Caco-2 (cell line): ENCODE results near the gene CCDC28A. TPM values are rescaled to one million over a fixed set of nuclear protein-coding genes. Genes with fewer than 3 reads are reported as not detected.
A peak's percentile ranks its signal among the peaks of the same experiment; 100 is the strongest.

ENCODE experiments used
- BruUV-seq: library from RNA; stranded (reverse); fragments of 400-500 nt; replicated peaks from 2 replicates; lab custom pipeline; 2021; lab: Mats Ljungman, UMichigan
- CTCF ChIA-PET: fragments of 300-600 bp; sonication (Branson Sonifier 250); formaldehyde crosslinking; loops from one replicate; lab custom pipeline; 2022; ENCODE audit warnings: antibody characterized with exemption; lab: Charles Lee
- POLR2A ChIA-PET: fragments of 300-600 bp; sonication (Branson Sonifier 250); formaldehyde crosslinking; loops from one replicate; lab custom pipeline; 2022; ENCODE audit warnings: antibody characterized with exemption; lab: Charles Lee
- DNase-seq, 2 experiments: peaks; one replicate each; pipeline versions ENCODE4 v3.0.0 to v3.0.0-alpha.2; 2020 to 2022
- H3K27me3 ChIP-seq: replicated peaks from 2 replicates; pipeline ENCODE4 v1.6.0; 2011; ENCODE audit warnings: low read length; ENCODE audit not compliant: control insufficient read depth, insufficient read depth
- H3K36me3 ChIP-seq: 2 replicates; pipeline ENCODE4 v1.5.1; 2011; ENCODE audit warnings: low read length; ENCODE audit not compliant: control insufficient read depth, insufficient read depth
- H3K4me1 ChIP-seq: fragments of 250-450 bp; sonication (Bioruptor Pico); 2 replicates; pipeline ENCODE4 v1.5.1; 2020; ENCODE audit warnings: mild to moderate bottlenecking
- H3K4me3 ChIP-seq: 2 replicates; pipeline ENCODE4 v1.5.1; 2011; ENCODE audit warnings: low read depth, mild to moderate bottlenecking, control low read depth, low read length
- H3K9me3 ChIP-seq: fragments of 250-450 bp; sonication (Bioruptor Pico); 2 replicates; pipeline ENCODE4 v1.5.1; 2020; ENCODE audit warnings: mild to moderate bottlenecking, moderate library complexity
- H3K27ac Mint-ChIP-seq: one replicate; pipeline ENCODE4 v1.8.0; 2022; ENCODE audit warnings: mixed read lengths; ENCODE audit not compliant: unreplicated experiment
- H3K27me3 Mint-ChIP-seq: one replicate; pipeline ENCODE4 v1.8.0; 2022; ENCODE audit warnings: mixed read lengths; ENCODE audit not compliant: insufficient read depth, unreplicated experiment
- H3K36me3 Mint-ChIP-seq: one replicate; pipeline ENCODE4 v1.8.0; 2022; ENCODE audit warnings: mild to moderate bottlenecking, mixed read lengths; ENCODE audit not compliant: insufficient read depth, unreplicated experiment
- H3K4me1 Mint-ChIP-seq: one replicate; pipeline ENCODE4 v1.8.0; 2022; ENCODE audit warnings: low read depth, mixed read lengths; ENCODE audit not compliant: unreplicated experiment
- H3K4me3 Mint-ChIP-seq: one replicate; pipeline ENCODE4 v1.8.0; 2022; ENCODE audit warnings: mild to moderate bottlenecking, moderate library complexity, mixed read lengths; ENCODE audit not compliant: unreplicated experiment
- H3K9me3 Mint-ChIP-seq: one replicate; pipeline ENCODE4 v1.8.0; 2022; ENCODE audit warnings: mixed read lengths; ENCODE audit not compliant: unreplicated experiment
- CTCF ChIP-seq, 2 experiments: fragments of 200-600 bp in 1 of 2; IDR thresholded peaks; 1 replicate in 1 of 2; 2 replicates in 1 of 2; pipeline versions ENCODE4 v1.5.1 to v1.8.0; 2011 to 2022; ENCODE audit warnings: antibody characterized with exemption in 1 of 2, control low read depth in 1 of 2, inconsistent platforms in 1 of 2, low read depth in 1 of 2, low read length in 1 of 2, mild to moderate bottlenecking in 1 of 2, moderate library complexity in 1 of 2; ENCODE audit not compliant: insufficient read depth in 1 of 2, severe bottlenecking in 1 of 2, unreplicated experiment in 1 of 2
- intact Hi-C: fragments of 100-400 bp; cut with micrococcal nuclease; formaldehyde crosslinking; loops from one replicate; pipeline ENCODE4 v1.10.0; 2022; ENCODE audit not compliant: unreplicated experiment
- total RNA-seq: library from RNA; stranded (reverse); gene quantifications from 2 replicates; pipeline ENCODE4 v1.2.3, GENCODE V29; 2022

CCDC28A gene
- total RNA-seq, 1 experiment from 2014 or later: 10.8 TPM

GRCh38 chr6:138815221-138815620, 41.7 kb downstream of the CCDC28A start:
- peaks cover 5% of the 10 kb centered on the region for H3K36me3 Mint-ChIP-seq
- peaks cover 42% of the 10 kb centered on the region for H3K4me1 Mint-ChIP-seq
- H3K4me3 ChIP-seq: no peak overlapping the region
- H3K27me3 Mint-ChIP-seq: no peaks in the 10 kb centered on the region
- no peak overlapping the region for H3K4me3 Mint-ChIP-seq
- no peaks in the 10 kb centered on the region for H3K9me3 ChIP-seq
- H3K36me3 ChIP-seq: no peaks in the 10 kb centered on the region
- peaks cover 43% of the 10 kb centered on the region for H3K4me1 ChIP-seq
- H3K27ac Mint-ChIP-seq: no peak overlapping the region
- no peaks in the 10 kb centered on the region for H3K9me3 Mint-ChIP-seq
- intact Hi-C loops: loop anchor here (5.0 to 10.0 kb wide), 3 partner anchors 72 to 390 kb away; no protein-coding TSS in a partner anchor
- TF ChIP-seq CTCF (IDR thresholded peaks at IDR 0.05; ENCODE audit: insufficient read depth in 1 of 2, low read depth in 1 of 2, low read length in 1 of 2, severe bottlenecking in 1 of 2, unreplicated experiment in 1 of 2): no peak
- CTCF ChIA-PET: interaction anchor here (1.2 kb wide), 1 partner anchor 104 kb away, joined by 4 read pairs; no protein-coding TSS in a partner anchor
- POLR2A ChIA-PET: no interaction called here
- no TSS peak for BruUV-seq
- H3K27me3 ChIP-seq: no peaks in the 10 kb centered on the region
- DNase-seq: no peak

GRCh38 chr6:138815797-138816528, 42.4 kb downstream of the CCDC28A start:
- H3K36me3 ChIP-seq: no peaks in the 10 kb centered on the region
- intact Hi-C loops: loop anchor here (1.0 to 10.0 kb wide), 6 partner anchors 71 to 548 kb away; no protein-coding TSS in a partner anchor
- POLR2A ChIA-PET: interaction anchor here (0.7 kb wide), 1 partner anchor 335 kb away, joined by 4 read pairs; no protein-coding TSS in a partner anchor
- DNase-seq: peak in 1 of 2 experiments; percentile 45
- Mint-ChIP-seq H3K4me1 (peaks cover 42% of the 10 kb centered on the region), H3K36me3 (peaks cover 5% of the 10 kb centered on the region), H3K27ac (no peak overlapping the region), H3K27me3 (no peaks in the 10 kb centered on the region), H3K9me3 (no peaks in the 10 kb centered on the region), H3K4me3 (no peak overlapping the region)
- peaks cover 36% of the 10 kb centered on the region for H3K4me1 ChIP-seq
- peak; percentile 65 to 66 for TF ChIP-seq CTCF (IDR thresholded peaks at IDR 0.05; ENCODE audit: insufficient read depth in 1 of 2, low read depth in 1 of 2, low read length in 1 of 2, severe bottlenecking in 1 of 2, unreplicated experiment in 1 of 2)
- H3K9me3 ChIP-seq: no peaks in the 10 kb centered on the region
- no peak overlapping the region for H3K4me3 ChIP-seq
- CTCF ChIA-PET: interaction anchor here (0.6 to 1.2 kb wide), 5 partner anchors 103 to 403 kb away, joined by 3 to 6 read pairs (median 4); no protein-coding TSS in a partner anchor
- no peaks in the 10 kb centered on the region for H3K27me3 ChIP-seq
- no TSS peak for BruUV-seq

GRCh38 chr6:138817799-138818198, 44.2 kb downstream of the CCDC28A start:
- no peak overlapping the region for H3K4me3 ChIP-seq
- intact Hi-C loops: loop anchor here (1.0 to 10.0 kb wide), 7 partner anchors 70 to 387 kb away; no protein-coding TSS in a partner anchor
- no peaks in the 10 kb centered on the region for H3K9me3 ChIP-seq
- Mint-ChIP-seq H3K27me3 (no peaks in the 10 kb centered on the region), H3K4me1 (peaks cover 42% of the 10 kb centered on the region), H3K27ac (peak overlapping the region; percentile 92), H3K4me3 (peak overlapping the region; percentile 42), H3K36me3 (peaks cover 5% of the 10 kb centered on the region), H3K9me3 (no peaks in the 10 kb centered on the region)
- H3K27me3 ChIP-seq: no peaks in the 10 kb centered on the region
- H3K4me1 ChIP-seq: peaks cover 36% of the 10 kb centered on the region
- H3K36me3 ChIP-seq: no peaks in the 10 kb centered on the region
- no TSS peak for BruUV-seq
- no peak for TF ChIP-seq CTCF (IDR thresholded peaks at IDR 0.05; ENCODE audit: insufficient read depth in 1 of 2, low read depth in 1 of 2, low read length in 1 of 2, severe bottlenecking in 1 of 2, unreplicated experiment in 1 of 2)
- CTCF ChIA-PET: interaction anchor here (0.9 to 1.0 kb wide), 2 partner anchors 402 to 547 kb away, joined by 3 to 4 read pairs; no protein-coding TSS in a partner anchor
- POLR2A ChIA-PET: interaction anchor here (0.7 to 1.0 kb wide), 3 partner anchors 168 to 457 kb away, joined by 3 read pairs; no protein-coding TSS in a partner anchor
- DNase-seq: peak; percentile 94 to 97
